Mesenchymal stem cell (in vitro differentiated cells and primary cell): ENCODE results near the gene SLC35E4.

ENCODE experiments used
- DNase-seq: peaks from one replicate; pipeline ENCODE4 v3.0.0-alpha.2; 2013
- H2AFZ ChIP-seq: one replicate; pipeline ENCODE4 v1.6.1; 2013; ENCODE audit warnings: low read depth, mild to moderate bottlenecking, control low read depth, inconsistent platforms, low read length, moderate library complexity
- H2AK5ac ChIP-seq: 2 replicates; pipeline ENCODE4 v1.6.1; 2013; ENCODE audit warnings: low read length, moderate library complexity, mild to moderate bottlenecking, inconsistent platforms; ENCODE audit not compliant: severe bottlenecking
- H2BK120ac ChIP-seq: one replicate; pipeline ENCODE4 v1.6.1; 2013; ENCODE audit warnings: low read depth, mild to moderate bottlenecking, inconsistent platforms, low read length, moderate library complexity
- H2BK12ac ChIP-seq, 2 experiments: one replicate each; pipeline ENCODE4 v1.6.1; 2013; ENCODE audit warnings: inconsistent platforms in 2 of 2, low read length in 2 of 2, mild to moderate bottlenecking in 2 of 2, moderate library complexity in 2 of 2, control low read depth in 1 of 2
- H2BK15ac ChIP-seq: one replicate; pipeline ENCODE4 v1.6.1; 2013; ENCODE audit warnings: mild to moderate bottlenecking, low read depth, inconsistent platforms; ENCODE audit not compliant: poor library complexity, severe bottlenecking
- H2BK5ac ChIP-seq: 2 replicates; pipeline ENCODE4 v1.6.1; 2013; ENCODE audit warnings: low read depth, mild to moderate bottlenecking, low read length, control low read depth, inconsistent platforms; ENCODE audit not compliant: poor library complexity, severe bottlenecking
- H3K14ac ChIP-seq, 2 experiments: one replicate each; pipeline ENCODE4 v1.6.1; 2013; ENCODE audit warnings: inconsistent platforms in 2 of 2, low read length in 2 of 2, control low read depth in 1 of 2, mild to moderate bottlenecking in 1 of 2, moderate library complexity in 1 of 2
- H3K18ac ChIP-seq, 2 experiments: one replicate each; pipeline ENCODE4 v1.6.1; 2013; ENCODE audit warnings: inconsistent platforms in 2 of 2, low read length in 2 of 2, control low read depth in 1 of 2, low read depth in 1 of 2, mild to moderate bottlenecking in 1 of 2
- H3K23ac ChIP-seq, 2 experiments: one replicate each; pipeline ENCODE4 v1.6.1; 2013; ENCODE audit warnings: inconsistent platforms in 2 of 2, low read length in 2 of 2, mild to moderate bottlenecking in 2 of 2, moderate library complexity in 2 of 2, control low read depth in 1 of 2
- H3K27ac ChIP-seq: 2 replicates; pipeline ENCODE4 v1.5.1; 2013; ENCODE audit warnings: mild to moderate bottlenecking, moderate library complexity, low read length, control low read depth, inconsistent platforms; ENCODE audit not compliant: poor library complexity, severe bottlenecking
- H3K27me3 ChIP-seq, 2 experiments: 2 replicates each; pipeline versions ENCODE4 v1.6.1 to v1.7.0; 2013; ENCODE audit warnings: low read length in 2 of 2, mild to moderate bottlenecking in 2 of 2, moderate library complexity in 2 of 2, control low read depth in 1 of 2, inconsistent platforms in 1 of 2; ENCODE audit not compliant: control insufficient read depth in 1 of 2, insufficient read depth in 1 of 2
- H3K36me3 ChIP-seq, 2 experiments: 2 replicates each; pipeline versions ENCODE4 v1.6.1 to v1.7.0; 2013; ENCODE audit warnings: low read length in 2 of 2, control low read depth in 1 of 2, inconsistent platforms in 1 of 2, low read depth in 1 of 2, mild to moderate bottlenecking in 1 of 2; ENCODE audit not compliant: insufficient read depth in 2 of 2, control insufficient read depth in 1 of 2
- H3K4ac ChIP-seq, 2 experiments: one replicate each; pipeline ENCODE4 v1.6.1; 2013; ENCODE audit warnings: inconsistent platforms in 2 of 2, low read length in 2 of 2, mild to moderate bottlenecking in 2 of 2, moderate library complexity in 2 of 2, control low read depth in 1 of 2, low read depth in 1 of 2
- H3K4me1 ChIP-seq: 2 replicates; pipeline ENCODE4 v1.6.1; 2013; ENCODE audit warnings: low read depth, low read length, control low read depth; ENCODE audit not compliant: control insufficient read depth, insufficient read depth
- H3K4me2 ChIP-seq: 2 replicates; pipeline ENCODE4 v1.6.1; 2013; ENCODE audit warnings: low read length, mild to moderate bottlenecking, inconsistent platforms; ENCODE audit not compliant: poor library complexity, severe bottlenecking
- H3K4me3 ChIP-seq, 2 experiments: 2 replicates each; pipeline versions ENCODE4 v1.5.1 to v1.7.0; 2013; ENCODE audit warnings: low read length in 2 of 2, mild to moderate bottlenecking in 2 of 2, control low read depth in 1 of 2, low read depth in 1 of 2; ENCODE audit not compliant: insufficient read depth in 1 of 2
- H3K79me1 ChIP-seq: replicated peaks from 2 replicates; pipeline ENCODE4 v1.6.1; 2013; ENCODE audit warnings: mild to moderate bottlenecking, control low read depth, low read length, inconsistent platforms; ENCODE audit not compliant: poor library complexity, severe bottlenecking
- H3K9ac ChIP-seq: 2 replicates; pipeline ENCODE4 v1.7.0; 2013; ENCODE audit warnings: mild to moderate bottlenecking, low read length, moderate library complexity
- H3K9me3 ChIP-seq: 2 replicates; pipeline ENCODE4 v1.7.0; 2013; ENCODE audit warnings: mild to moderate bottlenecking, low read length; ENCODE audit not compliant: control insufficient read depth
- H4K8ac ChIP-seq: one replicate; pipeline ENCODE4 v1.6.1; 2013; ENCODE audit warnings: inconsistent platforms, mild to moderate bottlenecking, low read length, moderate library complexity
- H4K91ac ChIP-seq: one replicate; pipeline ENCODE4 v1.6.1; 2013; ENCODE audit warnings: mild to moderate bottlenecking, low read length, inconsistent platforms
- WGBS: methylation state at CpG from one replicate; pipeline ENCODE4 v1.1.7; 2013; ENCODE audit warnings: mixed read lengths; 5-methylcytosine and 5-hydroxymethylcytosine counted together

The SLC35E4 gene

DNA sequence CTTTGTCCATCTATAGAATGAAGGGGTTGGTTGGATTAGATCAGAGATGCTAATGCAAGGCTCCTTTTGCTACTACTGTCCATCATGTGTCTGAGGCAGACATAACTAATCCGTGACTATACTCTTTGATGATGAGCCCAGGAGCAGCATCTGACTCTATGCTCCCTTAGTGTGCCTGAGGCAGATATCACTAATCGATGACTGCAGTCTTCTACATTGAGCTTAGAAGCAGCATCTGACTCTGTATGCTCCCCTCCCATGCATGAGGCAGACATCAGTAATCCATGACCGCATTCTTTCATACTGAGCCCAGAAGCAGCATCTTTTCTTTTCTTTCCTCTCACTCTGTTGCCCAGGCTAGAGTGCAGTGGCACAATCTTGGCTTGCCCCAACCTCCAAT lies 24.4 kb upstream of the SLC35E4 start:
- Histone ChIP-seq H3K36me3 (peaks cover 0 to 26% of the 10 kb centered on the region in 2 experiments), H4K8ac (no peak overlapping the region), H3K4ac (no peak overlapping the region), H3K27ac (no peak overlapping the region), H2BK5ac (no peak overlapping the region), H2AK5ac (no peak overlapping the region), H3K4me3 (no peak overlapping the region), H3K9ac (no peak overlapping the region), H3K18ac (no peak overlapping the region), H4K91ac (no peak overlapping the region), H3K79me1 (peaks cover 1% of the 10 kb centered on the region), H3K27me3 (no peaks in the 10 kb centered on the region), H3K14ac (no peak overlapping the region), H3K23ac (no peak overlapping the region), H2BK12ac (no peak overlapping the region), H2AFZ (no peak overlapping the region), H2BK15ac (no peak overlapping the region), H3K9me3 (no peaks in the 10 kb centered on the region), H3K4me2 (no peak overlapping the region), H3K4me1 (peaks cover 28% of the 10 kb centered on the region), H2BK120ac (no peak overlapping the region)
- WGBS, result 97% methylated on average over 3 of the region's 3 CpGs
- no peak for DNase-seq

DNA sequence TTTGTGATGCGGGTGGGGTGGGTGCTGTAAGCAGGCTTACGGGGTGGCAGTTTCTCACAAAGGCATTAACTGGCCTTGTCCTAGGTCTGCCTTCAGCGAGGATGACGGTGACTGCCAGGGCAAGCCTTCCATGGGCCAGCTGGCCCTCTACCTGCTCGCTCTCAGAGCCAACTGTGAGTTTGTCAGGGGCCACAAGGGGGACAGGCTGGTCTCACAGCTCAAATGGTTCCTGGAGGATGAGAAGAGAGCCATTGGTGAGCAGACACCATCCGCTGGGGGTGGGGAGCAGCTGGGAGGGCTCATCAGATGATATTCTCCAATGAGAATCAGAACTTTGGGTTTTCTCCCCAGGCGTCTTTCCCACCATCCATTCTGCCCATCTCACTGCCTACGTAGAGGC lies 22.8 kb upstream of the SLC35E4 start:
- H3K4me2 ChIP-seq, result no peak overlapping the region
- no peak overlapping the region for H2BK120ac ChIP-seq
- no peak overlapping the region for H4K8ac ChIP-seq
- H3K18ac ChIP-seq, result no peak overlapping the region
- no peak overlapping the region for H2BK5ac ChIP-seq
- H3K79me1 ChIP-seq, result peaks cover under 1% of the 10 kb centered on the region
- H3K9me3 ChIP-seq, result no peaks in the 10 kb centered on the region
- peaks cover 2 to 35% of the 10 kb centered on the region in 2 experiments for H3K36me3 ChIP-seq
- no peak overlapping the region for H3K27ac ChIP-seq
- over 99% methylated on average over 7 of the region's 8 CpGs for WGBS
- no peak for DNase-seq
- no peak overlapping the region for H3K4me3 ChIP-seq
- no peak overlapping the region for H2BK12ac ChIP-seq
- H3K14ac ChIP-seq, result no peak overlapping the region
- no peak overlapping the region for H2AK5ac ChIP-seq
- peak overlapping the region in 1 of 2 experiments; percentile 62 for H3K4ac ChIP-seq
- no peak overlapping the region for H2BK15ac ChIP-seq
- H3K27me3 ChIP-seq, result no peaks in the 10 kb centered on the region
- no peak overlapping the region for H3K9ac ChIP-seq
- H2AFZ ChIP-seq, result no peak overlapping the region
- no peak overlapping the region for H4K91ac ChIP-seq
- no peak overlapping the region for H3K23ac ChIP-seq
- peaks cover 20% of the 10 kb centered on the region for H3K4me1 ChIP-seq

DNA sequence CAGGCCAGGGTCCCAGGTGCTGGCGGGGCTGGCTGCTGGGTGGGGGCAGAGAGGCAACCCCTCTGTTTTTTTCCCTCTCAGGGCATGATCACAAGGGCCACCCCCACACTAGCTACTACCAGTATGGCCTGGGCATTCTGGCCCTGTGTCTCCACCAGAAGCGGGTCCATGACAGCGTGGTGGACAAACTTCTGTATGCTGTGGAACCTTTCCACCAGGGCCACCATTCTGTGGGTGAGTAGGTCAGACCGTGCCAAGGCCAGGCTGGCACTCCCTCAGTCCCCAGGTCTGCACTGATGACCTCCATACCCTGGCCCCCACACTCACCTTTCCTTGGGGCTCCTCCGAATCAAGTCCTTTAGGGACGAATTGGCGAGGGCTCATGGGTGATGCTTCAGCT lies 21.3 kb upstream of the SLC35E4 start:
- H3K23ac ChIP-seq, result no peak overlapping the region
- H2BK5ac ChIP-seq, result no peak overlapping the region
- H3K27ac ChIP-seq, result no peak overlapping the region
- peaks cover 2 to 35% of the 10 kb centered on the region in 2 experiments for H3K36me3 ChIP-seq
- no peak overlapping the region for H2BK12ac ChIP-seq
- no peak overlapping the region for H2BK120ac ChIP-seq
- H2AFZ ChIP-seq, result no peak overlapping the region
- 98% methylated on average over 4 of the region's 7 CpGs for WGBS
- no peak overlapping the region for H3K4me3 ChIP-seq
- no peaks in the 10 kb centered on the region for H3K9me3 ChIP-seq
- no peak overlapping the region for H2BK15ac ChIP-seq
- peak overlapping the region; percentile 53 for H4K91ac ChIP-seq
- H3K79me1 ChIP-seq, result no peaks in the 10 kb centered on the region
- no peak overlapping the region for H4K8ac ChIP-seq
- H3K4me2 ChIP-seq, result no peak overlapping the region
- DNase-seq, result no peak
- no peak overlapping the region for H3K18ac ChIP-seq
- no peak overlapping the region for H3K4ac ChIP-seq
- H3K27me3 ChIP-seq, result no peaks in the 10 kb centered on the region
- H2AK5ac ChIP-seq, result no peak overlapping the region
- no peak overlapping the region for H3K14ac ChIP-seq
- H3K9ac ChIP-seq, result no peak overlapping the region
- H3K4me1 ChIP-seq, result peaks cover 6% of the 10 kb centered on the region

- no peak overlapping the region for H2BK5ac ChIP-seq
- H3K79me1 ChIP-seq, result no peaks in the 10 kb centered on the region
- H4K91ac ChIP-seq, result no peak overlapping the region
- H4K8ac ChIP-seq, result no peak overlapping the region
- no peak overlapping the region for H2BK15ac ChIP-seq
- no peak overlapping the region for H3K23ac ChIP-seq
- no peaks in the 10 kb centered on the region for H3K27me3 ChIP-seq
- H3K4ac ChIP-seq, result no peak overlapping the region
- no peak overlapping the region for H2AK5ac ChIP-seq
- no peak overlapping the region for H3K27ac ChIP-seq
- H2BK120ac ChIP-seq, result no peak overlapping the region
- H3K14ac ChIP-seq, result no peak overlapping the region
- no peak for DNase-seq
- H3K36me3 ChIP-seq, result peaks cover 2 to 35% of the 10 kb centered on the region in 2 experiments
- no peak overlapping the region for H3K18ac ChIP-seq
- no peak overlapping the region for H2AFZ ChIP-seq
- H3K4me1 ChIP-seq, result peaks cover 2% of the 10 kb centered on the region
- no peak overlapping the region for H2BK12ac ChIP-seq
- no peak overlapping the region for H3K4me3 ChIP-seq
- H3K4me2 ChIP-seq, result no peak overlapping the region
- no peak overlapping the region for H3K9ac ChIP-seq
- H3K9me3 ChIP-seq, result no peaks in the 10 kb centered on the region
These were observed 20.7 kb upstream of the SLC35E4 start for GRCh38 chr22:30614879-30615278.
